DOHH2 (cell line): ENCODE measurements around the gene CFAP221.

ENCODE experiments used
- CTCF ChIP-seq: fragments of 200-600 bp; sonication (generic); IDR thresholded peaks from one replicate; pipeline ENCODE4 v1.5.1; 2014; ENCODE audit warnings: antibody characterized with exemption, mild to moderate bottlenecking, low read depth, low read length; ENCODE audit not compliant: poor library complexity, severe bottlenecking
- EZH2phosphoT487 ChIP-seq: fragments of 200-600 bp; sonication (generic); IDR thresholded peaks from 2 replicates; pipeline ENCODE4 v1.6.1; 2017; ENCODE audit warnings: borderline replicate concordance, mild to moderate bottlenecking, antibody characterized with exemption, low read length, moderate library complexity, mixed read lengths

GRCh38 chr2:119580550-119581072 lies 36.4 kb downstream of the CFAP221 start:
- no peak for TF ChIP-seq CTCF
- TF ChIP-seq EZH2phosphoT487, result no peak
